Colon (tissue), 2 donors: ENCODE measurements around the gene PCDHGA7.
"Not testable (repeated sequence)": the region's sequence is repeated elsewhere in the genome, so short reads cannot be mapped to it uniquely, and the experiment has no call there.

Source experiments
- FAIRE-seq: peaks from 2 replicates; lab custom pipeline; 2012; peaks lifted over from hg19 to GRCh38; lab: Jason Lieb, UNC
- donor health status: control.
- donor health status: control.

Gene PCDHGA7

DNA sequence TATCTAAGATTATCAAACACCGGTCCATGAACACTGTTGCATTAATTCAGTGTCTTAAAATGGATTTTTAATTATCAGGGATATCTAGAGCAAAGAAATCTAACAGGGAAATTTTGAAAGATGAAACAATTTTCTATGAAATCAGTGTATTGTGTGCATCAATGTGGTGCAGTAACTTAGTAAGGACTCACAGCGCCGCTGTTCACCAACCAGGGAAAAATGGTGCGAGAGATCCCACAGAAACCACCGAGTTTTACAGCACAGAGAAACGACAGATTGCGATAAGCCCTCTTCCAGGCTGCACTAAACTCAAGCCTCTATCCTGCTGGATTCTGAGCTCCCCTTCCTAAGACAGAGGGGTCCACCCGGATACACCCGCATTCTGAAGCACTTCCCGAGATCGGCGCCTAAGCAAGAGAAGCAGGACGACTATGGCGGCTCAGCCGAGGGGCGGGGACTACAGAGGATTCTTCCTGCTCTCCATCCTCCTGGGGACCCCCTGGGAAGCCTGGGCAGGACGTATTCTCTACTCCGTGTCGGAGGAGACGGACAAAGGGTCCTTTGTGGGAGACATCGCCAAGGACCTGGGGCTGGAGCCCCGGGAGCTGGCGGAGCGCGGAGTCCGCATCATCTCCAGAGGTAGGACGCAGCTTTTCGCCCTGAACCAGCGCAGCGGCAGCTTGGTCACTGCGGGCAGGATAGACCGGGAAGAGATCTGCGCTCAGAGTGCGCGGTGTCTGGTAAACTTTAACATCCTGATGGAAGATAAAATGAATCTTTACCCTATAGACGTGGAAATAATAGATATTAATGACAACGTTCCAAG is at the start of gene PCDHGA7:
TSS of gene PCDHGA7 (plus strand) at position 274 of the 826 bp plus-strand sequence. CDS start at position 432, 158 bp downstream.
- no peak for FAIRE-seq

DNA sequence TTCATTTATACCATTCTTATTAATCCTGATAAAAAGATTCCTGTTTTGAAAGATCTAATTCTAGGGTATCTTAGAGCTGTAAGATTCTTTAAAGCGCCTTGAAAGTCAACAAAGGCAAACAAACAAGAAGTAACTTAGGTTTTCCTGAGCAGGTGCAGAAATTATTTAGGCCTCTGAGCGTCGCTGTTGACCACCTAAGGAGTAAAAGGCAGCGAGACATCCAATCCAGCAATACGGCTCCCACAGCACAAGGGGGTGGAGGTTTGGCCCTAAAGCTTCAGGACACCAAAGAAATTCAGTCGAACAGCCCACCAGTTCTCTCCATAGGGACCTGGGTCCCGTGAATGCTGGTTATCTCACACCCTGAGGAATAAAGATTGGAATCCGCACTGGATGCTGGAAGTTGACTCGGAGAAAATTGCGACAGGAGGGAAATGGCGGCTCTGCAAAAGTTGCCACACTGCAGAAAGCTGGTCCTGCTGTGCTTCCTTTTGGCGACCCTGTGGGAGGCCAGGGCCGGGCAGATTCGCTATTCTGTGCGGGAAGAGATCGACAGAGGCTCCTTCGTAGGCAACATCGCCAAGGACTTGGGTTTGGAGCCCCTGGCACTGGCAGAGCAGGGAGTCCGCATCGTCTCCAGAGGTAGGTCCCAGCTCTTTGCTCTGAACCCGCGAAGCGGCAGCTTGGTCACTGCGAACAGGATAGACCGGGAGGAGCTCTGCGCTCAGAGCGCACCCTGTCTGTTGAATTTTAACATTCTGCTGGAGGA is 43.8 kb upstream of the PCDHGA7 start, which contains the start of gene PCDHGA2:
TSS of gene PCDHGA2 (plus strand) at position 223 of the 769 bp plus-strand sequence.
- no peak for FAIRE-seq

DNA sequence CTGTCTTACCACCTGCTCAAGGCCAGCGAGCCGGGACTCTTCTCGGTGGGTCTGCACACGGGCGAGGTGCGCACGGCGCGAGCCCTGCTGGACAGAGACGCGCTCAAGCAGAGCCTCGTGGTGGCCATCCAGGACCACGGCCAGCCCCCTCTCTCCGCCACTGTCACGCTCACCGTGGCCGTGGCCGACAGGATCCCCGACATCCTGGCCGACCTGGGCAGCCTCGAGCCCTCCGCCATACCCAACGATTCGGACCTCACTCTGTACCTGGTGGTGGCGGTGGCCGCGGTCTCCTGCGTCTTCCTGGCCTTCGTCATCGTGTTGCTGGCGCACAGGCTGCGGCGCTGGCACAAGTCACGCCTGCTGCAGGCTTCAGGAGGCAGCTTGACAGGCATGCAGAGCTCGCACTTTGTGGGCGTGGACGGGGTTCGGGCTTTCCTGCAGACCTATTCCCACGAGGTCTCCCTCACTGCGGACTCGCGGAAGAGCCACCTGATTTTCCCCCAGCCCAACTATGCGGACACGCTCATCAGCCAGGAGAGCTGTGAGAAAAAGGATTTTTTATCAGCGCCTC is 41.7 kb upstream of the PCDHGA7 start:
- FAIRE-seq: not testable (repeated sequence)

DNA sequence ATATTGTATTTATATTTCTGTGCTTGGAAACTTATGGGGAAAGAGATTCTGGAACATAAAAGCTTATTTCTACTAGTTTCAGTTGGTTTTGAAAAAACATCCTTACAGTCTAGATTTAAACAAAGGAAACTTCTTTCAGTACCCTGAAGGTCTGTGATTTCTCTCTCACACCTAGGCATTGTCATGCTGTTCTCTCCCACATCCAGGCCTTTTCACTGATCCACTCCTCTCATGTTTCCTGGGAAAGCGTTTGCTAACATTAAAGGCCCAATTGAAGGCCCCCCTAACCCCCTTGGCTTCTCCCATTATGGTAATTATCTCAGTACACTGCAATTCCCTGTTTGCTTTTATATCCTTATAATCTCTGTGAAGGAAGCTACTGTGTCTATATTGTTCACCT is 39.8 kb upstream of the PCDHGA7 start:
- no peak for FAIRE-seq

DNA sequence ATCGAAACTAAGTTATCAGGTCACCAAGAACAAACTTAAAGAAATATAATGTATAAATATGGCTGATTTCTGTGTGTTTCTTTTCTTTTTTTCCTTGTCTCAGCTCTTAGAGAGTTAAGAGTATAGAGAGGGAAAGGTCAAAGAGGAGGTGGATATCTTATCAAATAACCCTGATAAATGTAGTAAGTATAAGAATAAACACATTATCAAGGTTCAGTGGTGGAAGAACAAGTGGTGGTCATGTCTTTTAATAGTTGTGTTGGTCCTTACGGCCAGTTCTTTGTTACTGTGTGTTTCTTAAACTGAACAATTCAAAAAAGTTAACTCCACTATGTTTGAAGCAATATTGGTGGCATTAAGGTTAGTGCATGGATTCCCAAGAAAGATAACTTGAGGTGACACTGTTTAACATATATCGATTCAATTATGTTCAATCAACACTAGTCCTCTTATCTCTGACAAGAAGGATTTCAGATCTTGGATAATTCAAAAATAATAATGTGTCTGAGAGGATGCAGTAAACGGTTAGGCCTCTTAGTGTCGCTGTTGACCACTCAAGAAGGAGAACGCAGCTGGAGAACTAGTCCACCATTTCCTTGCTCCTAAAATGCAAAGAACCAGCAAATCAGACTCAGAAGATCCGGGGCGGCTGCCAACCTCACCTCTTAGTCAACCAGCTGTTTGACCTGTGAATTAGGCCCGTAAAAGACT is 39.1 kb upstream of the PCDHGA7 start, which contains the start of gene PCDHGA3:
TSS of gene PCDHGA3 (plus strand) at position 588 of the 711 bp plus-strand sequence. CDS start 205 bp downstream, outside the sequence.
- FAIRE-seq: no peak

DNA sequence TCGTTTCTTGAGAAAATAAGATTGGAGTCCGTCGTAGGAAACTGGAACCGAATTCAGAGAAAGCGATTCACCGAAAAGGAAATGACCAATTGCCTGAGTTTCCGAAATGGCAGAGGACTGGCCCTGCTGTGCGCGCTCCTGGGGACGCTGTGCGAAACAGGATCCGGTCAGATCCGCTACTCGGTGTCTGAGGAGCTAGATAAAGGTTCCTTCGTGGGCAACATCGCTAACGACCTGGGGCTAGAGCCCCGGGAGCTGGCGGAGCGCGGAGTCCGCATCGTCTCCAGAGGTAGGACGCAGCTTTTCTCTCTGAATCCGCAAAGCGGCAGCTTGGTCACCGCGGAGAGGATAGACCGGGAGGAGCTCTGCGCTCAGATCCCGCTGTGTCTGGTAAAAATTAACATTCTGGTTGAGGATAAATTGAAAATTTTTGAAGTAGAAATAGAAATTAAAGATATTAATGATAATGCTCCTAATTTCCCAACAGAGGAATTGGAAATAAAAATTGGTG is 38.5 kb upstream of the PCDHGA7 start:
- FAIRE-seq: no peak

DNA sequence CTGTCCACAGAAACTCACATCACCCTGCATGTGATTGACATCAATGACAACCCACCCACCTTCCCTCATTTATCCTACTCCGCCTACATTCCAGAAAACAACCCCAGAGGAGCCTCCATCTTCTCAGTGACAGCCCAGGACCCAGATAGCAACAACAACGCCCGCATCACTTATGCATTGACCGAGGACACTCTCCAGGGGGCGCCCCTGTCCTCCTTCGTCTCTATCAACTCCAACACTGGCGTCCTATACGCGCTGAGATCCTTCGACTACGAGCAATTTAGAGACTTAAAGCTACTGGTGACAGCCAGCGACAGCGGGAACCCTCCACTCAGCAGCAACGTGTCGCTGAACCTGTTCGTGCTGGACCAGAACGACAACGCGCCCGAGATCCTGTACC is 37.2 kb upstream of the PCDHGA7 start:
- no peak for FAIRE-seq

DNA sequence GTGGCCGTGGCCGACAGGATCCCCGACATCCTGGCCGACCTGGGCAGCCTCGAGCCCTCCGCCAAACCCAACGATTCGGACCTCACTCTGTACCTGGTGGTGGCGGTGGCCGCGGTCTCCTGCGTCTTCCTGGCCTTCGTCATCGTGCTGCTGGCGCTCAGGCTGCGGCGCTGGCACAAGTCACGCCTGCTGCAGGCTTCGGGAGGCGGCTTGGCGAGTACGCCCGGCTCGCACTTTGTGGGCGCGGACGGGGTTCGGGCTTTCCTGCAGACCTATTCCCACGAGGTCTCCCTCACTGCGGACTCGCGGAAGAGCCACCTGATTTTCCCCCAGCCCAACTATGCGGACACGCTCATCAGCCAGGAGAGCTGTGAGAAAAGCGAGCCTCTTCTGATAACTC is 36.5 kb upstream of the PCDHGA7 start:
- FAIRE-seq: not testable (repeated sequence)

DNA sequence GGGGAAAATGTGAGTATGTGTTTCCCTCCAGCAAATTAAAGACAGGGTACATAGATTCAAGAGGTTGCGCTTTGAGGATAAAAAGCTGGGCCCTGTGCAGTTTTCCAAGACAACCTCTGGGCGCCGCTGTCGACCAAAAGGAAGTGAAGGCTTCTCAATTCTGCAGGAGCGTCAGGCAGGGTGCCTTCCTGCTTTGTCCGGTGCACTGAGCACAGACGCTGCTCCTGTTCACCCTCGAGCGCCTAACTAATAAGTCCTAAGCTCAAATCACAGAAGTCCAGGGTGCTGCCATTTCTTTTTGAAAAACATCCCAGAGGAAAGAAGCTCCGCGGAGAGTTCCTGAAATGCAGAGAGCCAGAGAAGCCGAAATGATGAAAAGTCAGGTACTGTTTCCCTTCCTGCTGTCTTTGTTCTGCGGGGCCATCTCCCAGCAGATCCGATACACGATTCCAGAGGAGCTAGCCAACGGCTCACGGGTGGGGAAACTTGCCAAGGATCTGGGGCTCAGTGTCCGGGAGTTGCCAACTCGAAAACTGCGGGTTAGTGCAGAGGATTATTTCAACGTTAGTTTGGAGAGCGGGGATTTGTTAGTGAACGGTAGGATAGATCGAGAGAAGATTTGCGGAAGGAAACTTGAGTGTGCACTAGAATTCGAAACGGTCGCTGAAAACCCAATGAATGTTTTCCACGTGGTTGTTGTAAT is 32.5 kb upstream of the PCDHGA7 start, which contains the start of gene PCDHGB1:
TSS of gene PCDHGB1 (plus strand) at position 183 of the 703 bp plus-strand sequence. CDS start at position 345, 162 bp downstream.
- no peak for FAIRE-seq

DNA sequence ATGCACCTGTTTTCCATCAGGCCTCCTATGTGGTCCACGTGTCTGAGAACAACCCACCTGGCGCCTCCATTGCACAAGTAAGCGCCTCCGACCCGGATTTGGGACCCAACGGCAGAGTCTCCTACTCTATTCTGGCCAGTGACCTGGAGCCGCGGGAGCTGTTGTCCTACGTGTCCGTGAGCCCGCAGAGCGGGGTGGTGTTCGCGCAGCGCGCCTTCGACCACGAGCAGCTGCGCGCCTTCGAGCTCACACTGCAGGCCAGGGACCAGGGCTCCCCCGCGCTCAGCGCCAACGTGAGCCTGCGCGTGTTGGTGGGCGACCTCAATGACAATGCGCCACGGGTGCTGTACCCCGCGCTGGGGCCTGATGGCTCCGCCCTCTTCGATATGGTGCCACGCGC is 31.0 kb upstream of the PCDHGA7 start:
- no peak for FAIRE-seq

DNA sequence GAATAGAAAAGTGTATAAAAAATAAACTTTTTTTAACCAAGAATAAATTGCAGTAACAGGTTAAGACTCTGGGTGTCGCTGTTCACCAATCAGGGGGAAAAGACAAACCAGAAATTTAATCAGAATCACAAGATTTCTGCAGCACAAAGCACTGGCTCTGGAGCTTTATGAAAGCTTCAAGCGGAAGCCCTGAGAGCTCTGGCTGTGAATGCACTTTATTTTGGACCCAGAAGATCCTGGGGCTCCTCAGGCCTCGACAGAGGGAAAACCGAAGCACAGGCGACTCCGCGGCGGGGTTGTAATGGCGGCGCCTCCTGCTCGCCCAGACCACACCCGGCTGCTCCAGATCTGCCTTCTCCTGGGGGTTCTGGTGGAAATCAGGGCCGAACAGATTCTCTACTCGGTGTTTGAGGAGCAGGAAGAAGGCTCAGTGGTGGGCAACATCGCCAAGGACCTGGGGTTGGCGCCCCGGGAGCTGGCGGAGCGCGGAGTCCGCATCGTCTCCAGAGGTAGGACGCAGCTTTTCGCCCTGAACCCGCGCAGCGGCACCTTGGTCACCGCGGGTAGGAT is 27.6 kb upstream of the PCDHGA7 start, which contains the start of gene PCDHGA4:
TSS of gene PCDHGA4 (plus strand) at position 122 of the 570 bp plus-strand sequence. CDS start at position 209, 87 bp downstream.
- no peak for FAIRE-seq

DNA sequence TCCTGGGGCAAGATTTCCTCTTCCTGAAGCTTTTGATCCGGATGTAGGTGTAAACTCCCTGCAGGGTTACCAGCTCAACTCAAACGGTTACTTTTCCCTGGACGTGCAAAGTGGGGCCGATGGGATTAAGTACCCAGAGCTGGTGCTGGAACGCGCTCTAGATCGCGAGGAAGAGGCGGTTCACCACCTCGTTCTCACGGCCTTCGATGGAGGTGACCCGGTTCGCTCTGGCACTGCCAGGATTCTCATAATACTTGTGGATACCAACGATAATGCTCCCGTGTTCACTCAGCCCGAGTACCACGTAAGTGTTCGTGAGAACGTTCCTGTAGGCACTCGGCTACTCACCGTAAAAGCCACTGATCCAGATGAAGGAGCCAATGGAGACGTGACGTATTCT is 26.9 kb upstream of the PCDHGA7 start:
- no peak for FAIRE-seq

DNA sequence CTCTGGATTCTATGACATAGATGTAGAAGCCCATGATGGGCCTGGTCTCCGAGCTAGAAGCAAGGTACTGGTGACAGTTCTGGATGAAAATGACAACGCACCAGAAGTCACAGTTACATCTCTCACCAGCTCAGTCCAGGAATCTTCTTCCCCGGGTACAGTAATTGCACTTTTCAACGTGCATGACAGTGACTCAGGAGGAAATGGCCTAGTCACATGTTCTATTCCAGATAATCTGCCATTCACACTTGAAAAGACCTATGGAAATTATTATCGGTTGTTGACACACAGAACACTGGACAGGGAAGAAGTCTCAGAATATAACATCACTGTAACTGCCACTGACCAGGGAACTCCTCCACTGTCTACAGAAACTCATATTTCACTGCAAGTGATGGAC is 26.4 kb upstream of the PCDHGA7 start:
- FAIRE-seq: no peak

DNA sequence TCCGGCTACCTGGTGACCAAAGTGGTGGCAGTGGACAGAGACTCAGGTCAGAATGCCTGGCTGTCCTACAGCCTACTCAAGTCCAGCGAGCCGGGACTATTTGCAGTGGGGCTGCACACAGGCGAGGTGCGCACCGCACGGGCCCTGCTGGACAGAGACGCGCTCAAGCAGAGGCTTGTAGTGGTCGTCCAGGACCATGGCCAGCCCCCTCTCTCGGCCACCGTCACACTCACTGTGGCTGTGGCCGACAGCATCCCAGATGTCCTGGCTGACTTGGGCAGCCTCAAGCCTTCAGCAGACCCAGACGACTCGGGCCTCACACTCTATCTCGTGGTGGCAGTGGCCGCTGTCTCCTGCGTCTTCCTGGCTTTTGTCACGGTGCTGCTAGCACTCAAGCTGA is 25.6 kb upstream of the PCDHGA7 start:
- FAIRE-seq: no peak

DNA sequence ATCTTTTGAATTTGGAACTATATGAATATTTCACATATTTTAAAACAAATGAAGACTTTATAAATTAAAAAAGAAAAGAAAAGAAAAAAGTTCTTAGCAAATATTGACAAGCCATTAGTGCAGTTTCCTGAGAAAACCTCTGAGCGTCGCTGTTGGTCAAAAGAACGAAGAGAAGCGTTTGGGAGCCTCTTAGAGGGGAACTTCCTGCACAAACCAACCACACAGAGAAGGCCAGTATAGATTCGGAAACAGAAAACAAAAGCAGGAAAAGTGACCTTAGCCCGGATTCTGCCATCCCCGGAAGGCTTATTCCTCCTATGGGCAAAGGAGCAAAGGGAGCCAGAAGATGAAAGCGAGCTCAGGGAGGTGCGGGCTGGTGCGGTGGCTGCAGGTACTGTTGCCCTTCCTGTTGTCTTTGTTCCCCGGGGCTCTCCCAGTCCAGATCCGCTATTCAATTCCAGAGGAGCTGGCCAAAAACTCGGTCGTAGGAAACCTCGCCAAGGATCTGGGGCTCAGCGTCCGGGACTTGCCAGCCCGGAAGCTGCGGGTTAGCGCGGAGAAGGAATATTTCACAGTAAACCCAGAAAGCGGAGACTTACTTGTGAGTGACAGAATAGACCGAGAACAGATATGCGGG is 22.6 kb upstream of the PCDHGA7 start, which contains the start of gene PCDHGB2:
TSS of gene PCDHGB2 (plus strand) at position 205 of the 637 bp plus-strand sequence. CDS start at position 347, 142 bp downstream.
- no peak for FAIRE-seq

DNA sequence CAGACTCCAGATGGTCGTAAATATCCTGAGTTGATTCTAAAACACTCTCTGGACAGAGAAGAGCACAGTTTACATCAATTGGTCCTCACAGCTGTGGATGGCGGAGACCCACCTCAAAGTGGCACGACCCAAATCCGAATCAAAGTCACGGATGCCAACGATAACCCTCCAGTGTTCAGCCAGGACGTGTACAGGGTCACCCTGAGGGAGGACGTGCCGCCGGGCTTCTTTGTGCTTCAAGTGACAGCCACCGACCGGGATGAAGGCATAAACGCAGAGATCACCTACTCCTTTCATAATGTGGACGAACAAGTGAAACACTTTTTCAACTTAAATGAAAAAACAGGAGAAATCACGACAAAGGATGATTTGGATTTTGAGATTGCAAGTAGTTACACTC is 21.9 kb upstream of the PCDHGA7 start:
- no peak for FAIRE-seq

DNA sequence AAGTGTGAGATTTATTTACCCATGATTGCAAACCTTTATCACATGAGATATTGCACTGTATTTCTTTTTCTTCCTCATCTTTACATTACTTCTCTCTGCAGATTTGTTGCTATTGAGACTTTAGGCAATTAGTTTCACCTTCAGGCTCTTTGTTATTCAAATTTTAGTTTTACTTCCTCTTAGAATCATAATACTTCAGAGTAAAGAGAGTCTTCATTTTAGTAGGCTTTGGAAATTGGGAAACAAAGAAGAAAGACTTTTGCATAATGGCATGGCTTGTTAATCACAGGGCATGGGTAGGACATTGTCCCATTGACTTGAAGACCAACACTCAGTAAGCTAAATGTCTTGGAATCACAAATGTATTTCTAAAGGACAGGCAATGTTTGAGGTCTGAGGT is 19.8 kb upstream of the PCDHGA7 start:
- FAIRE-seq: no peak

DNA sequence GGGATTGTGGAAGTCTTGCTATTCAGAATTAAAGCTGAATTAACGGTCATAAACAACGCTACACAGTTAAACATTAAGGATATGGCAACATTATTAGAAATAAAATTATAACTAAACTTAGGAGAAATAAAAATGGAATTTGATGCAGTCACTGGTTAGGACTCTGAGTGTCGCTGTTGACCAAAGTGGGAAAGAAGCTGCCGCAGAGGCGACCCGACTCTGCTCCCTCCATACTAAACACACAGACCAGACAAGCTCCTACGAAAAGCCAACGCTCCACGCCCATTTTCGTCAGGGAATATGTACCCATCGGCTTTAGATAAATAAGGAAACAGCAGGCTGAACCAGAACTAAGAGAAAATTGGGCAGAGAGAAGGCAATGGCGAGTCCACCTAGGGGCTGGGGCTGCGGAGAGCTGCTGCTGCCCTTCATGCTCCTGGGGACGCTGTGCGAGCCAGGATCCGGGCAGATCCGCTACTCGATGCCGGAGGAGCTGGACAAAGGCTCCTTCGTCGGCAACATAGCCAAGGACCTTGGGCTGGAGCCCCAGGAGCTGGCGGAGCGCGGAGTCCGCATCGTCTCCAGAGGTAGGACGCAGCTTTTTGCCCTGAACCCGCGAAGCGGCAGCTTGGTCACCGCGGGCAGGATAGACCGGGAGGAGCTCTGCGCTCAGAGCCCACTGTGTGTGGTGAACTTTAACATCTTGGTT is 18.4 kb upstream of the PCDHGA7 start, which contains the start of gene PCDHGA5:
TSS of gene PCDHGA5 (plus strand) at position 211 of the 709 bp plus-strand sequence. CDS start at position 380, 169 bp downstream.
- no peak for FAIRE-seq
